Stimulated activated CD8-positive, alpha-beta memory T cell treated with anti-CD3 and anti-CD28 coated beads, Interleukin-4, amount 100 ng/mL, for 48 hours (primary cell): ENCODE measurements around the gene ENG.
A peak's percentile ranks its signal among the peaks of the same experiment; 100 is the strongest.
"Not testable (repeated sequence)": the region's sequence is repeated elsewhere in the genome, so short reads cannot be mapped to it uniquely, and the experiment has no call there.

Experiments used
- DNase-seq: peaks from one replicate; pipeline ENCODE4 v3.0.0-alpha.2; 2020

ENG gene

GRCh38 chr9:127878001-127878651 lies 23.7 kb upstream of the ENG start:
- no peak for DNase-seq

- DNase-seq: no peak
Measured at GRCh38 chr9:127877566-127877998, 23.1 kb upstream of the ENG start, which contains the start of gene AK1. Gene AK1 (minus strand): TSS chr9:127877675. CDS start chr9:127874617, 3,058 bp downstream.

DNA sequence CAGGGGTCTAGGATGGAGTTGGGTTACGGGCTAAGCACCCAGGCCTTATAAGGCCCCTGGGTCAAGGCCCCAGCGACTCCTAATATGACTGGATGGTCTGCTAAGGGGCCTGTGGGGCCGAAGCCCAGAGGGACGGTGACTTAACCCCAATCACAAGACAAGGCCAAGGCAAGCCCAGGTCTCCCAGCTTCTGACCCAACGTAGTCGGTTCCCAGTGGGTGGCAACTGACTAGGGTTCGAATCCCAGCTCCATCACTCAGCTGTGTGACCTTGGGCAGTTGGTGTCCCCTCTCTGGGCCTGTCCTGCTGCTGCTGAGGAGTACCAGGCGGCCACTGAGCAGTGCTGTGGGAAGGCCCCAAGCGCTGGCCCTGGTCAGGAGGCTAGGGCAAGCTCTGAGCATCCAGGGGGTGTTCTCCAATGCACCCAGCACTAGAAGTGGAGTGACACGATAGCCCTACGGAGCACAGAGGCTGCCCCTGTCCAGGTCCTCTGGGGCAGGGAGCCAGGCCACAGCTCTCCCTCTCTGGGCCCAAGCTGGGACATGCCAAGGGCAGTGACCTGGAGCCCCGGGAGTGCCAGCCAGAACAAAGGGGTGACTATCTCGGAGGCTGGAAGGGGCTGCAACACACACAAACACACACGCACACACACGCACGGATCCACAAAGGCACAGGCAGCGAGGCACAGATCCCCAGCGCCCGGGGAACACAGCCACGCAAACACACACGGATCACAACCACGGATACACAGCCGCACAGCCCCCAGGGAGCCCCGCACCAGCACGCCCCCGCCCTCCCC lies 22.5 kb upstream of the ENG start:
- DNase-seq: no peak

DNA sequence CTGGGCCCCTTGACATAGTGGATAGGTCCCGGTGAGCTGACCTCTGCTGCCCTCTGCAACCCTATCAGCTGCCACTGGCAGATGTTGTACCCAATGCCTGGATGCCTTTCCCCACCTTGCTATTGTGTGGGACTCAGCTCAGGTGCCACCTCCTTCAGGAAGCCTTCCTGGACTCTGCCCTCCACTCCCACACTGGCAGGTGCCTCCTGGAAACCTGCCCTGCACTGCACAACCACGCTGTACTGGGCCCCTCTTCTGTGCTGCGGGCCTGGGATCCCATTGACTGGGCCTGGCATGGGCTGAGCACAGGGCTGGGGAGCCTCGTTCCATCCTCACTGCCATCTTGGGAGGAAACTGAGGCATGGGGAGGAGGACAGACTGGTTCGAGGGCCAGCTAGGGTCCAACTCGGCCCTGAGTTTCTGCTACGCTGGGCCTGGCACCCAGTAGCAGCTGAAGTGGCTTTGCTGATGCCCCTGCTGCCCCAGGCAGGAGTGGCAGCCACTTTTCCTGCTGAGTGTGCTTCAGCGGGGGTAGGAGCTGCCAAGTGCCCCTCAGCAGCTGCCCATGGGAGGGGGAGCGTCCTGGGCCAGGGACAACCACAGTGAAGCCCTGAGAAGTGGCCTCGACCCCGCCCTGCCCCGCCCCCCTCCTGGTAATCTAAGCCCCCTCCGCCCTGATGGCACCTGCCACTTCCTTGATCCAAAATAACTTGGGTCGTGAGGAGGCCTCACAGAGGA lies 21.7 kb upstream of the ENG start:
- DNase-seq: no peak

DNA sequence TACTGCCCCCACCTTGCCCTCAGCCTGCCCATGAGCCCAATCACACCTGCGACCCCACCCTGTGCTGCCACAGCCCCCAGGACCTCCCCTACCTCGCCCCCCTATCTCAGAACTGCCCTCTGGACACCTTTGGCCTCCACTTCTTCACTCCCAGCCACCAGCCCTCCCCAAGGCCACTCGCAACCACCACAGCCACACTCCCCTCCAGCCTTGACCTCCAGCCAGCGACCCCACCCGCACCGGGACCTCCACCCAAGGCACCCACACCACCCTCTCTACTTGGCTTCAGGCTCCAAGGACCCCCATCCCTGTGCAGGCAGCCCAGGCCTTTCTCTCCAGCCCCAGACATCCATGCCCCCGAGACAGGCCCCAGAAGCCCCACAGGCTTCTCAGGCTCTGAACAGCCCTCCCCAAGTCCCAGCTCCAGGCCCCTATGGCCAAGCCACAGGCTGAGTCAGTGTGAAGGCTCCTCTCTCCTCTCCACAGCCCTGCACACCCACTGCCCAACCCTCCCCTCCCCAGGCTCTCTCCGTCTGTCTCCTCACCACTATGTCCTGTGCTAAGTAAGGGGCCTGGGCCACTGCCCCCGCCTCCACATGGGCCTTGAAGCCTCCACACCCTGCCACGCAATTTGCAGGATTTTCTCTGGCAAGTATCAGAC lies 21.0 kb upstream of the ENG start:
- no peak for DNase-seq

DNA sequence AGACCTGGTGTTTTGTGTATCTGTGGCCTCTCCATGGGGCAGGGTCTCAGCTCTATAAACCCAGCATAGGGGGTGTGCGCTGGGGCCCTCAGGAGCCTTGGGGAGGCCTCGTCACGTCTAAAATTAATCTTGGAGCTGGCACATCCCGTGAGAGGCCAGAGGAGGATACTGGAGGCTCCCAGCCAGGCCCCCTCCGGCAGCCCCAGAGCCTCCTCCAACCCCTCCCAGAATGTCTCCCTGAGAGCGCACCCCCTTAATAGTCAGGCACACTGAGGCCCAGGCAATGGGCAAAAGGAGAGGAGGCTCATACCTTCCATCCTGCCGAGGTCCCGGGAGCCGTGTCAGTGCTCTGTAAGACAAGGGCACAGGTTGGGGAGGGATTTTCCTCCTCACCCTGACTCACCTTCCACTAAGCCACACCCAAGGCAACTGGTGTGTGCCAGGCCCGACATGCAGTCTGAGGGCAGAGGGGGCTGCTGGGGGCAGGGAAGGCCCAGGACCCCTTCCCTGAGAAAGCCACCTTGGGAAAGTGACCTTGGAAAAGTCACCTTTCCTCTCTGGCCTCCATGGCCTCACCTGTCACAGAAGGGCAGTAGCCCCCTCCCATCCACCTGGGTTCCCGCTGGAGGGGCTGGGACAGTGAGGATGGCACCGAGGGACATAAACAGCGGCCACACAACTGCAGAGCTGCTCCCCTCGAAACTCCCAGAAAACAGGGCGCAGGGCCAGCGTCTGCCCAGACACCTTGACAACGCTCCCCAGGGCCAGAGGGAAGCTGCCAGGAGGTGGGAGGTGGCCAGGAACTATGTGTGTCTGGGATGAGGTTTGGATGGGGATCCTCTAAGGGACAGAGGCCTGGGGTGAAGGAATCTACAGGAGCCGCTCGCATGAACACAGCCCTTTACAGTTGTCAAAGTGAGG lies 20.1 kb upstream of the ENG start:
- DNase-seq: no peak

DNA sequence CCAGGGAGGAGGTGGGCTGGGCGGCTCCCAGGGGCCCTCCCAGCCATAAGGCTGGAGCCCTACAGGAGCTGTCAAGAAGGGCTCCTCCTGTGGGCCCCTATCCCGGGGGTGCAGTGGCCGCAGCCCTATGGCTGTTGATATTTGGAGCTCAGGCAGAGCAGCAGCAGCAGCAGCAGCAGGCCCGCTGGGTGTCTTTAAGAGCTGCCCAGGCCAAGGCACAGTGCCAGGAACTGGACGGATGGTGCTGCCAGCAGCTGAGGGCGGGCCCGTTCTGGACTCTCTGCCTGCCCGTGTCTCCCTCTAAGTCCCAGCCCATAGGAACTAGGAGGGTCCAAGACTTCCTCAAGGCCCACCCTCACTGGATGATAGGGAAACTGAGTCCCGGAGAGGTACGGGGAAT lies 19.4 kb upstream of the ENG start:
- no peak for DNase-seq

DNA sequence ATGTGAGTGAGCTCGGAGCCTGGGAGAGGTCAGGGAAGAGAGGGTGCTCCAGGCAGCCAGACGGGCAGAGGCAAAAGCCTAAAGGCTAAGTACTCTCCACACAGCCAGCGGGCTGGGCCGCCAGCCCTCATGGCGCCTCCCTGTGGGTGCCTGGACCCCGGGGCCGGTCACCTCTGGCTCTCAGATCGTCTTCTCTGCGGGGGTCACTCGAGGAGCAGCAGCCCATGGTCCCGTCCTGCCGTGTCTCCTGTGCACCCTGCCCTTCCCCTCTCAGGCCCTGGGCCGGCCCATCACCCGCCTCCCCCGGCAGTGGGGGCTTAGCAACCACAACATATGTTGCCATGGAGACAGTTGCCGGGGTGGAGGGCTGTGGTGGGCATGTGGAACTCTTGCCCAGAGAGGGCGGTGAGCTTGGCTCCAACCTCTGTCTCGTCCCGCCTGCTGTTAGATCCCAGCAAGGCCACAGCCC lies 18.8 kb upstream of the ENG start:
- no peak for DNase-seq

DNA sequence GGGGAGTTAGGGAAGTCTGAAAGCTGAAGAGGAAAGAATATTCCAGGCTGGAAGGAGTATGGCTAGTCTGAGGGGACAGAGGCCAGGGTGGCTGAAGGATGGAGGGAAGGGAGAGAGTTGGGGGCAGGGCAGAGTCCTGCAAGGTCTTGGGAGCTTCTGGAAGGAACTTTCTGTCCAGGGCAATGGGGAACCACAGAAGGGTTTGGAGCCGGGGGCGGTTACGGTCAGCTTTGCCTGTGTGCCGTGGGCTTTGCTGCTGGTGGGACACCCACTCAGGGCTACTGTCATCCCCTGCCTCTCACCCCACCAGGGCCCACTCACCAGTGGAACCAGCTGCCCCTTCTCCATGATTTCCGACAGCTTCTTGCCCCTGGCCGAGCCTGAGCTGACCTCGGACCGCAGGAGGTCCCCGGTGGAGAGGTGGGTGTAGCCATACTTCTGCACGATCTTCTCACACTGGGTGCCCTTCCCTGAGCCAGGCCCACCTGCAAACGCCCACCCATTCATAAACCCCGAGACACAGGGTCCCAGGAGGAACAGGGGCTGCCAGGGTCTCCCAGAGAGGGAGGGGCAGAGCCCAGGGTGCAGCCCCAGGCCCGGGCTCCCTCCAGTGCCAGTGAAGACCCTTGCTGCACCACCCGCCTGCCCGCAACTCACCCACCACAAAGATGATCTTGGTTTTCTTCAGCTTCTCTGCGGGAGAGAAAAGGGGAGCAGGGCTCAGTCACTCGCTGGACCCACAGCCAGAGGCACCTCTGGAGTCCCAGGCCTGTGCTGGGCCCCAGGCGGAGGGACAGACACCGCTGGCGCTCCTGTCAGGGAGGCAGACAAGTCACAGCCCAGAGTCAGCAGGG lies 18.1 kb upstream of the ENG start:
- no peak for DNase-seq

DNA sequence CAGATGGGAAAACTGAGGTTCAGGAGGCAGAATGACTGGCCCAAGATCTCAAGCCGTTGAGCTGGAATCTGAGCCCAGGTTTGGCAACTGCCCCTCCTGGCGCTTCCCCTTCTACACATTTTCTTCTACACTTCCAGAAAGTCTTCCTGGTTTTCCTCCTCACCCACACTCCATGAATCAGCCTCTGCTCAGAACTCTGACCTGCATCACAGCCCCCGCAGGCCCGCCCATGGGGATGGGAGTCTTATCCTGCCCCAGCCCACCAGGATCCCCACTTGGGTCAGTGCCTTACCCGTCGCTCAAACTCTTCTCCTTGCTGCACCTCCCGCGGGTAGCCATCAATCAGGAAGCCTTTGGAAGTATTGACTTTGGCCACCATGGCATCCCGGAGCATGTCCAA lies 17.1 kb upstream of the ENG start:
- no peak for DNase-seq

DNA sequence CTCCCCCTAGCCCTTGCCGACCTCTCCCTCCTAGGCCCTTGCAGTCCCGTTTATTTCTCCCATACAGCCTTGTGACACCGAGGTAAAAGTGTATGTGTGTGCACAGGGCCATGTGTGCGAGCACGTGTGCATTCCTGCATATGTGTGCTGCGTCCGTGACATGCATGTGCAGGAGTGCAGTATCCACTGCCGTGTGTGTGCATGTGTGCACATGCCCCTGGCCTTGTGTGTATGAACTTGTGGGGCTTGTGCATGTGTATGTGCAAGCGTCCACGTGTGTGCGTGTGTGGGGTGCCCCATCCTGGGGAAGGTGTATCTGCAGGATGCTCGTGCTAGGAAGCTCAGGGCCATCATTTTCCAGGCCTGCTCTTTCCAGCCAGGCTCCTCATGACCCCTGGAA lies 16.4 kb upstream of the ENG start:
- DNase-seq: no peak

- not testable (repeated sequence) for DNase-seq
Measured at GRCh38 chr9:127870153-127870491, 15.7 kb upstream of the ENG start.

GRCh38 chr9:127869310-127870152 lies 15.1 kb upstream of the ENG start:
- peak; percentile 95 for DNase-seq

GRCh38 chr9:127868278-127868902 lies 13.9 kb upstream of the ENG start:
- no peak for DNase-seq

GRCh38 chr9:127867356-127868277 lies 13.2 kb upstream of the ENG start:
- DNase-seq: no peak

- no peak for DNase-seq
Measured at GRCh38 chr9:127866535-127866934, 12.1 kb upstream of the ENG start.

DNA sequence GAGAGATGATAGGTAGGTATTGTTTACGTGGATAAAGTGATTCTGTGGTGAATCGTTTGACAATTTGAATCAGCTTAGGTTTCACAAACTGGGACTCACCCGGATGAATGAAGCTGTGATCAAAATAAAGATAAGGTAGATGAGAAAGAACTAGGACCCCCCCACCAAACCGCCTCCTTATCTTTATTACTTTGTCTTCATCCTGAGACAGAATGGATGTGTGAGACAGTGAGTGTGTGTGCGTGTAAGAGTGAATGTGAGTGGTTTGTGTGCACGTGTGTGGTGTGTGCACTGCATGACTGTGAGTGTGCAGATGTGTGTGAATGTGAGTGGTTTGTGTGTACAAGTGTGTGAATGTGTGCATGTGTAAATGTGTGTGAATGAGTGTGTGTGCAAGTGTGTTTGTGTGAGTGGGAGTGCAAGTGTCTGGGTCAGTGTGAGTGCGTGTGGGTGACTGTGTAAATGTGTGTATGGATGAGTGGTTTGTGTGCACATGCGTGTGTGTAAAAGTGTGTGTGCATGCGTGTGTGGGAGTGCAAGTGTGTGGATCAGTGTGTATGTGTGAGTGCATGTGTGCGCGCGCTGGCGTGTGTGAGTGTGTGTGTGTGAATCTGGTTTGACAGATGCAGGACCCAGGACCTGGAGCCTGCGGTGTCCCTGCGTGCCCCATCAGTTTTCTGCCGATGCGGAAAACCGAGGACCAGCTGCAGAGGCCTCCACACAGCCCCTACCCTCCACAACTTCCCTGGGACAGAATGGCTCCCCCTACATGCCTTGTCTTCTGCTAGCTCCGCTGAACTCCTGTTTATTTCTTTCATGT lies 11.4 kb upstream of the ENG start:
- DNase-seq: peak; percentile 50
